ENCODE results near the gene PEMT. TPM values are rescaled to one million over a fixed set of nuclear protein-coding genes. Genes with fewer than 3 reads are reported as not detected.

PEMT gene
- total RNA-seq, 2 experiments from 2014 or later = 51.7 to 53.2 TPM

GRCh38 chr17:17523731-17524490 is 67.6 kb downstream of the PEMT start:
- Mint-ChIP-seq H3K27ac (no peak overlapping the region), H3K27me3 (no peaks in the 10 kb centered on the region), H3K4me1 (ENCODE audit: low read depth) (no peaks in the 10 kb centered on the region), H3K9me3 (no peaks in the 10 kb centered on the region), H3K36me3 (ENCODE audit: low read depth) (no peaks in the 10 kb centered on the region), H3K4me3 (no peak overlapping the region)
- no peak for TF ChIP-seq CTCF (IDR thresholded peaks at IDR 0.05)
- ATAC-seq (no peak), DNase-seq (no peak)
- intact Hi-C loops (cut with micrococcal nuclease) = no loop called here
- CTCF ChIA-PET = no interaction called here
- POLR2A ChIA-PET = no interaction called here

GRCh38 chr17:17523001-17523730 is 68.3 kb downstream of the PEMT start:
- H3K27ac Mint-ChIP-seq = no peak overlapping the region
- no peaks in the 10 kb centered on the region for H3K9me3 Mint-ChIP-seq
- no peak for TF ChIP-seq CTCF (IDR thresholded peaks at IDR 0.05)
- H3K27me3 Mint-ChIP-seq = no peaks in the 10 kb centered on the region
- no peak overlapping the region for H3K4me3 Mint-ChIP-seq
- intact Hi-C loops (cut with micrococcal nuclease) = no loop called here
- ChIA-PET POLR2A (no interaction called here), CTCF (interaction anchor here (0.8 kb wide), 1 partner anchor 27 kb away, joined by 3 read pairs; the partner anchor contains the start of gene RASD1)
- no peak for ATAC-seq
- DNase-seq = no peak
- no peaks in the 10 kb centered on the region for H3K4me1 Mint-ChIP-seq (ENCODE audit: low read depth)
- no peaks in the 10 kb centered on the region for H3K36me3 Mint-ChIP-seq (ENCODE audit: low read depth)

- Mint-ChIP-seq H3K27ac (no peak overlapping the region), H3K4me1 (ENCODE audit: low read depth) (peaks cover 3% of the 10 kb centered on the region), H3K27me3 (no peaks in the 10 kb centered on the region), H3K4me3 (no peak overlapping the region), H3K9me3 (no peaks in the 10 kb centered on the region), H3K36me3 (ENCODE audit: low read depth) (no peaks in the 10 kb centered on the region)
- intact Hi-C loops (cut with micrococcal nuclease) = no loop called here
- no peak for ATAC-seq
- CTCF ChIA-PET = no interaction called here
- POLR2A ChIA-PET = interaction anchor here (0.6 kb wide), 1 partner anchor 60 kb away, joined by 3 read pairs; no protein-coding TSS in a partner anchor
- DNase-seq = no peak
- TF ChIP-seq CTCF (IDR thresholded peaks at IDR 0.05) = no peak
Measured at GRCh38 chr17:17520599-17521232, 70.8 kb downstream of the PEMT start.

- ATAC-seq (no peak), DNase-seq (no peak)
- ChIA-PET CTCF (no interaction called here), POLR2A (no interaction called here)
- no peaks in the 10 kb centered on the region for H3K36me3 Mint-ChIP-seq (ENCODE audit: low read depth)
- intact Hi-C loops (cut with micrococcal nuclease) = no loop called here
- peaks cover 3% of the 10 kb centered on the region for H3K4me1 Mint-ChIP-seq (ENCODE audit: low read depth)
- no peak overlapping the region for H3K27ac Mint-ChIP-seq
- TF ChIP-seq CTCF (IDR thresholded peaks at IDR 0.05) = no peak
- no peaks in the 10 kb centered on the region for H3K27me3 Mint-ChIP-seq
- H3K4me3 Mint-ChIP-seq = no peak overlapping the region
- no peaks in the 10 kb centered on the region for H3K9me3 Mint-ChIP-seq
Measured at GRCh38 chr17:17519886-17520285, 71.6 kb downstream of the PEMT start.

GRCh38 chr17:17518951-17519350 is 72.6 kb downstream of the PEMT start:
- no peak for ATAC-seq
- H3K27me3 Mint-ChIP-seq = no peaks in the 10 kb centered on the region
- H3K36me3 Mint-ChIP-seq (ENCODE audit: low read depth) = no peaks in the 10 kb centered on the region
- intact Hi-C loops (cut with micrococcal nuclease) = no loop called here
- H3K4me3 Mint-ChIP-seq = no peak overlapping the region
- no peak overlapping the region for H3K27ac Mint-ChIP-seq
- no peak for TF ChIP-seq CTCF (IDR thresholded peaks at IDR 0.05)
- no peaks in the 10 kb centered on the region for H3K9me3 Mint-ChIP-seq
- H3K4me1 Mint-ChIP-seq (ENCODE audit: low read depth) = peaks cover 3% of the 10 kb centered on the region
- ChIA-PET POLR2A (no interaction called here), CTCF (no interaction called here)
- DNase-seq = no peak
